Uterus (tissue), 4 donors: Measurements from ENCODE around the gene CHGA. TPM values are rescaled to one million over a fixed set of nuclear protein-coding genes. Genes with fewer than 3 reads are reported as not detected.

Experiments
- DNase-seq, 2 donors: peaks; one replicate each; pipeline ENCODE4 v3.0.0-alpha.2; 2019 to 2020
- H3K27ac ChIP-seq, 2 donors: fragments of 200-600 bp; sonication (generic); 1 replicate in 1 of 2; 2 replicates in 1 of 2; pipeline ENCODE4 v1.5.1; 2016 to 2018
- H3K27me3 ChIP-seq, 2 donors: fragments of 200-600 bp; sonication (generic); one replicate each; pipeline ENCODE4 v1.5.1; 2018 to 2019; ENCODE audit warnings: control low read depth in 1 of 2
- H3K36me3 ChIP-seq, 2 donors: fragments of 200-600 bp; sonication (generic); one replicate each; pipeline ENCODE4 v1.5.1; 2019; ENCODE audit warnings: control low read depth in 1 of 2
- H3K4me1 ChIP-seq, 2 donors: fragments of 200-600 bp; sonication (generic); one replicate each; pipeline ENCODE4 v1.5.1; 2018 to 2019; ENCODE audit warnings: control low read depth in 1 of 2
- H3K4me3 ChIP-seq, 2 donors: fragments of 200-600 bp; sonication (generic); 1 replicate in 1 of 2; 2 replicates in 1 of 2; pipeline ENCODE4 v1.5.1; 2018 to 2019; ENCODE audit warnings: mild to moderate bottlenecking in 1 of 2
- H3K9me3 ChIP-seq, 2 donors: fragments of 200-600 bp; sonication (generic); one replicate each; pipeline ENCODE4 v1.5.1; 2019; ENCODE audit warnings: control low read depth in 1 of 2
- POLR2A ChIP-seq, 2 donors: fragments of 450-650 bp; IDR thresholded peaks; one replicate each; pipeline ENCODE4 v1.6.1; 2016; ENCODE audit warnings: antibody characterized with exemption in 2 of 2, mild to moderate bottlenecking in 1 of 2, moderate library complexity in 1 of 2
- intact Hi-C: fragments of 100-400 bp; cut with DNase I; formaldehyde crosslinking; loops from one replicate; pipeline ENCODE4 v1.15.1; 2023; ENCODE audit warnings: low total_unique reads
- total RNA-seq, 4 donors: library from RNA; depleted of rRNA in 3 of 4; stranded (reverse); fragments of >200 nt in 3 of 4; gene quantifications; one replicate each; pipeline versions ENCODE4 v1.1.0 to v1.2.4, GENCODE V29; 2014 to 2023
- TF ChIP-seq, protein P1 (sequence below), 4 experiments: fragments of 200-600 bp in 2 of 4; fragments of 450-650 bp in 2 of 4; sonication (generic) in 2 of 4; IDR thresholded peaks; one replicate each; pipeline ENCODE4 v1.5.1; 2016 to 2019; ENCODE audit warnings: antibody characterized with exemption in 4 of 4, mild to moderate bottlenecking in 2 of 4, moderate library complexity in 1 of 4
- donor health status: DM: yes; HTN: yes; CAD: no.

The CHGA gene
- total RNA-seq, 4 donors from 2014 or later: 1.0 TPM; not detected in 3

DNA sequence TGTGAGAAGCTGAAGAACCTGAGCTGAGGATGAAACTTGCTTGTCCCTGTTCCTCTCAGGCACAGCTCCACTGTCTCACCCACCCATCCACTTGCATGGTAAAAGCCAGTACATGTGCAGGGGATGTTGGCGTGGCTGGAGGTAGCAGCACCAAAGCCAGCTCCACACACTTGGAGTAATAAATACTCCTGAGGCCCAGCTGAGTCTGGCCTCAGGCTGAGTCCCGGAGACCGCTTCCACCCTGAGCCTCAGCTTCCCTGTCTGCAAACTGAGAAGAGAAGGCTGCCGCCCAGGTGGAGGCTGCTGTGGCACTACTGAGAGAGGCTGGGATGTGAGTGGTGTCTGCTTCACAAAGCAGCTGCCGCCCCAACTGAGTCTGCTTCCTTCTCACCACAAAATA is 19.2 kb downstream of the CHGA start:
- no peaks in the 10 kb centered on the region for H3K4me1 ChIP-seq
- H3K36me3 ChIP-seq: no peaks in the 10 kb centered on the region
- no peaks in the 10 kb centered on the region for H3K9me3 ChIP-seq
- no peak overlapping the region for H3K27ac ChIP-seq
- intact Hi-C loops: no loop called here
- no peaks in the 10 kb centered on the region for H3K27me3 ChIP-seq
- TF ChIP-seq, protein P1, sequence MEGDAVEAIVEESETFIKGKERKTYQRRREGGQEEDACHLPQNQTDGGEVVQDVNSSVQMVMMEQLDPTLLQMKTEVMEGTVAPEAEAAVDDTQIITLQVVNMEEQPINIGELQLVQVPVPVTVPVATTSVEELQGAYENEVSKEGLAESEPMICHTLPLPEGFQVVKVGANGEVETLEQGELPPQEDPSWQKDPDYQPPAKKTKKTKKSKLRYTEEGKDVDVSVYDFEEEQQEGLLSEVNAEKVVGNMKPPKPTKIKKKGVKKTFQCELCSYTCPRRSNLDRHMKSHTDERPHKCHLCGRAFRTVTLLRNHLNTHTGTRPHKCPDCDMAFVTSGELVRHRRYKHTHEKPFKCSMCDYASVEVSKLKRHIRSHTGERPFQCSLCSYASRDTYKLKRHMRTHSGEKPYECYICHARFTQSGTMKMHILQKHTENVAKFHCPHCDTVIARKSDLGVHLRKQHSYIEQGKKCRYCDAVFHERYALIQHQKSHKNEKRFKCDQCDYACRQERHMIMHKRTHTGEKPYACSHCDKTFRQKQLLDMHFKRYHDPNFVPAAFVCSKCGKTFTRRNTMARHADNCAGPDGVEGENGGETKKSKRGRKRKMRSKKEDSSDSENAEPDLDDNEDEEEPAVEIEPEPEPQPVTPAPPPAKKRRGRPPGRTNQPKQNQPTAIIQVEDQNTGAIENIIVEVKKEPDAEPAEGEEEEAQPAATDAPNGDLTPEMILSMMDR (IDR thresholded peaks at IDR 0.05): no peak
- DNase-seq: no peak
- H3K4me3 ChIP-seq: no peak overlapping the region

DNA sequence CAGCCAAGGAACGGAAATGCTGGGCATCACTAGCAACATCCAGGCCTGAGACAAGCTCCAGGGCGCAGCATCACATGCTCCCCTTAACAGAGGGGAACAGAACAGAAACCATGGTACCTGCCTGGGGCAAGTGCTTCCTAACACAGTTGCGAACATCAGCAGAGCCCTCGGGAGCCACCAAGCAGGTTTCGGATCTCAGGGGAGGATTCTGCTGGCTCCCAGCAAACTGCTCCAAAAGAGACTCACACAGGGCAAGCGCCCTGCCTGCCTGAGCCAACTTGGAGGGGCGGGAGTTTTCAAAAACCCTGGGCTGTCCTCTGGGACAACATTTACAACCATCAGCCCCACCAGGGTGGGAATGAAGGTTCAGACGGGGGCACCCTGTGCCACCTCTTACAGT is 19.6 kb downstream of the CHGA start:
- H3K4me1 ChIP-seq: no peaks in the 10 kb centered on the region
- no peaks in the 10 kb centered on the region for H3K9me3 ChIP-seq
- intact Hi-C loops: no loop called here
- H3K27ac ChIP-seq: no peak overlapping the region
- TF ChIP-seq, protein P1 (IDR thresholded peaks at IDR 0.05): no peak
- no peak for TF ChIP-seq POLR2A (IDR thresholded peaks at IDR 0.05)
- DNase-seq: no peak
- H3K27me3 ChIP-seq: no peaks in the 10 kb centered on the region
- no peak overlapping the region for H3K4me3 ChIP-seq
- no peaks in the 10 kb centered on the region for H3K36me3 ChIP-seq

DNA sequence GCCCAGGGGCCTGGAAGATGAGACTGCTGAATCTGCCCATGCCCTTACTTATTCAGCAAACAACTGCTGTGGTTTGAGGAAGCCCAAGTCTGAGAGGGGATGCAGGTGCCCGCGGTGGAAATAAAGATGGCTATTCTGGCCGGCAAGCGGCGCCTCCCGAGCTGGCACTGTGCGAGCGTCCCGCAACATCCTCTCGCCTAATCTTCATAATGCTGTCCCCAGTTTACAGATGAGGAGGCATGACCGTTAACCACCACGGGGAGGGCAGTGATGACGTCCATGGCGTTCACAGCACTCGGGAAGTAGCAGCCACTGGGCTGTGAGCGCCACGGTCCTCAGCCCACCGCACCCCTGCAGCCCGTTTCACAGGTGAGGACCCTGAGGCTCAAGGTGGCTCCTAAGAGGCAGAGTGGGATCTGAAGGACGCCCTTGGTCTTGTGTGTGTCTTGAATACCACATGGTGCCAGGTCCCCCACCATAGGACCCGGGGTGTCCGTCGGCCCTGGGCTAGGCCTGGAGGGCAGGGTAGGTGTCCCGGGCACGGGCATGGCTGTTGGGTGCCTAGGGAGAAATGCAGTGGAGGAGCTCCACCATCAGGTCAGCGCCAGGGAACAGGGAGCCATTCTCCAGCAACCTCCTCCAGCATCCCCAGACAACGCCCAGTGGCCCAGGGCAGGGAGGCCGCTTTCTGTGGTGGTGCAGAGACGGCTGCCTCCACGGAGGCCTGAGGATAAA is 20.2 kb downstream of the CHGA start:
- intact Hi-C loops: no loop called here
- TF ChIP-seq POLR2A (IDR thresholded peaks at IDR 0.05): no peak
- TF ChIP-seq, protein P1 (IDR thresholded peaks at IDR 0.05): no peak
- Histone ChIP-seq H3K4me1 (no peaks in the 10 kb centered on the region), H3K27ac (no peak overlapping the region), H3K4me3 (no peak overlapping the region), H3K27me3 (no peaks in the 10 kb centered on the region), H3K36me3 (no peaks in the 10 kb centered on the region), H3K9me3 (no peaks in the 10 kb centered on the region)
- DNase-seq: no peak

DNA sequence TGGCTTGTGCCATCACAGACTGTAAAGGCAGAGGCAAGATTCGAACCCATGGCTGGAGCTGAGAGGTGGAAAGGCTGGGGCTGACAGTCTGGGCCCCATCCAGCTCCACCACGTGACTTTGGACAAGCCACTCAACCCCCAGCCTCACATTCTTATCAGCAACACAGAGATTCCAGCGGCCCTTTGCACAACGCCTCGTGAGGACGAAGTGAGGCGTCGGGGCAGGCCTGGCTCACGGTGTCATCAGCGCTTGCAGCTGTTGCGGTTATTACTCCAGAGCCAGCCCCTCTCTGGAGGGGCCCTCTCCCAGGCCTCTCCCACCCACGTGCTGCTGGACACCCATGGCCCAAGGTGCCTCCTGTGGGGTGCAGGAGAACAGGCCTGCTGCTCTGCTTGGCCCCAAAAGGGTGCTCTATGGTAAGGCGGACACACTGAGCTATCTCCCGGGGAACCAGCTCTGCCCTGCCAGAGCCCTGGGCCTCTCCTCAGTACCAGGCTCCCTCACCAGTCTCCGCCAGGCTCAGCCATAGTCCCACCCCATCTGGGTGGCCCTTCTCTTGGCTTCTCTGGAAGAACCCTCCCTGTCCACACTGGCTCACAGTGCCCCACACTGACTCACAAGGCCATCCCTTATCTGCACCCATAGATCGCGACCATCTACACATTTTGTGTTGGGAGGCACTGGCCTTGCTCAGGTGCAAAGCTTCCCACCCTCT is 21.1 kb downstream of the CHGA start:
- no peak for TF ChIP-seq POLR2A (IDR thresholded peaks at IDR 0.05)
- TF ChIP-seq, protein P1 (IDR thresholded peaks at IDR 0.05): no peak
- H3K36me3 ChIP-seq: no peaks in the 10 kb centered on the region

DNA sequence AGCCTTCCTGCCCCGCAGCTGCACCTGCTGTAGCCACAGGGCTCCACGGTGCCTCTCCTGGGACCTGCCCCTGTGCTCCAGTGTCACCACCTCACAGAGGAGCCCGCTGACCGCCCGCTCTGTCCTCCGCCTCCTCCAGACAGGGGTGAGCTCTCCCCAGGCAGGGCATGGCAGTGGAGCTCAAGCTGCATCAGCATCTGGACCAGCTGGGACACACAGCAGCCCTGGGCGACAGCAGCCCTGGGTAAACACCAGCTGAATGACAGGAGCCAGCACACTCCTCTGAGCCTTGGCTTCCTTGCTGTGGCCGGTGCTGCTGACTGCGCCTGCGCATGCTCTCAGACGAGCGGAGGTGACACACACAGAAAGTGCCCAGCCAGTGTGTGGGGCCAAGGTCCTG is 22.0 kb downstream of the CHGA start:
- H3K4me3 ChIP-seq: no peak overlapping the region
- no peak overlapping the region for H3K27ac ChIP-seq
- DNase-seq: no peak
- TF ChIP-seq POLR2A (IDR thresholded peaks at IDR 0.05): no peak
- H3K9me3 ChIP-seq: no peaks in the 10 kb centered on the region
- no peaks in the 10 kb centered on the region for H3K27me3 ChIP-seq
- no peaks in the 10 kb centered on the region for H3K36me3 ChIP-seq
- no peaks in the 10 kb centered on the region for H3K4me1 ChIP-seq
- intact Hi-C loops: no loop called here

More for the DNA sequence above, 21.1 kb downstream of the CHGA start:
- H3K27me3 ChIP-seq: no peaks in the 10 kb centered on the region
- DNase-seq: no peak
- no peak overlapping the region for H3K27ac ChIP-seq
- no peaks in the 10 kb centered on the region for H3K9me3 ChIP-seq
- intact Hi-C loops: no loop called here
- H3K4me3 ChIP-seq: no peak overlapping the region
- H3K4me1 ChIP-seq: no peaks in the 10 kb centered on the region
